HG03342 (cell line): ENCODE data around the gene TRPM7.
A peak's percentile ranks its signal among the peaks of the same experiment; 100 is the strongest.
"Not testable (repeated sequence)": the region's sequence is repeated elsewhere in the genome, so short reads cannot be mapped to it uniquely, and the experiment has no call there.

Experiments
- ATAC-seq: cut with Tn5 transposase; IDR thresholded peaks from one replicate; pipeline ENCODE4 v1.9.1; 2021; ENCODE audit warnings: mild to moderate bottlenecking, moderate library complexity; ENCODE audit not compliant: unreplicated experiment

The TRPM7 gene

GRCh38 chr15:50686469-50687301 is at the start of gene TRPM7:
TSS of gene TRPM7 (minus strand) at chr15:50686797. CDS start at chr15:50686533, 264 bp downstream.
- ATAC-seq: peak; percentile 84

- no peak for ATAC-seq
Measured at GRCh38 chr15:50735156-50735555, 48.6 kb upstream of the TRPM7 start.

GRCh38 chr15:50726315-50726714 is 39.7 kb upstream of the TRPM7 start:
- ATAC-seq: no peak

- no peak for ATAC-seq
Measured at GRCh38 chr15:50718700-50719125, 32.1 kb upstream of the TRPM7 start.

- no peak for ATAC-seq
Measured at GRCh38 chr15:50712018-50712417, 25.4 kb upstream of the TRPM7 start.

- ATAC-seq: no peak
Measured at GRCh38 chr15:50710585-50710984, 24.0 kb upstream of the TRPM7 start.

- ATAC-seq: no peak
Measured at GRCh38 chr15:50707878-50708427, 21.4 kb upstream of the TRPM7 start.

GRCh38 chr15:50702762-50703334 is 16.3 kb upstream of the TRPM7 start:
- ATAC-seq: no peak

GRCh38 chr15:50698101-50698500 is 11.5 kb upstream of the TRPM7 start:
- no peak for ATAC-seq

GRCh38 chr15:50697109-50697797 is 10.7 kb upstream of the TRPM7 start:
- no peak for ATAC-seq

- not testable (repeated sequence) for ATAC-seq
Measured at GRCh38 chr15:50694634-50695165, 8.1 kb upstream of the TRPM7 start.

- ATAC-seq: no peak
Measured at GRCh38 chr15:50687302-50687902, 805 bp upstream of the TRPM7 start.

- peak; percentile 54 for ATAC-seq
Measured at GRCh38 chr15:50685976-50686468, 575 bp downstream of the TRPM7 start.

- no peak for ATAC-seq
Measured at GRCh38 chr15:50685191-50685975, 1.2 kb downstream of the TRPM7 start.

GRCh38 chr15:50681467-50681866 is 5.1 kb downstream of the TRPM7 start:
- ATAC-seq: no peak

GRCh38 chr15:50676799-50677483 is 9.7 kb downstream of the TRPM7 start:
- ATAC-seq: no peak

- ATAC-seq: no peak
Measured at GRCh38 chr15:50675535-50676144, 11.0 kb downstream of the TRPM7 start.

- no peak for ATAC-seq
Measured at GRCh38 chr15:50670115-50670514, 16.5 kb downstream of the TRPM7 start.

- no peak for ATAC-seq
Measured at GRCh38 chr15:50669611-50670010, 17.0 kb downstream of the TRPM7 start.
